ENCODE data around the gene PANX3. TPM values are rescaled to one million over a fixed set of nuclear protein-coding genes. Genes with fewer than 3 reads are reported as not detected.
A peak's percentile ranks its signal among the peaks of the same experiment; 100 is the strongest.

The PANX3 gene
- total and polyA plus RNA-seq, 9 of the 15 experiments (the other 6 are each of a cell fraction or from before 2014, with no cell fraction given) = 0.09 to 0.69 (median 0.39) TPM

DNA sequence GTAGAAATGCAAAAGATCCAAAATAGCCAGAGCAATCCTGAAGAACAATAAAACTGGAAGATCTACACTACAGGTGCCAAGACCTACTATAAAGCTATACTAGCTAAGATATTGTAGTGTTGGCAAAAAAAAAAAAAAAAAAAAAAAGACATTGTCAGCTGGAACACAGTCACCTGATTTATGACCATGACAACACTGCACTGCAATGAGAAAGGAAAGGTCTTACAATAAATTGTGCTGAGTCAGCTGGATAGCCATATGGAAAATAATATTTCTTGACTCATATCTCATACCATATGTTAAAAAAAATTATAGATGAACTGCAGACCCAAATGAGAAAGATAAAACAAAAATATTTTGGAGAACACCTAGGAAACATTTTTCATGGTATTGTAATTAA lies 3.1 kb upstream of the PANX3 start (continued):
- TF ChIP-seq, protein P1, sequence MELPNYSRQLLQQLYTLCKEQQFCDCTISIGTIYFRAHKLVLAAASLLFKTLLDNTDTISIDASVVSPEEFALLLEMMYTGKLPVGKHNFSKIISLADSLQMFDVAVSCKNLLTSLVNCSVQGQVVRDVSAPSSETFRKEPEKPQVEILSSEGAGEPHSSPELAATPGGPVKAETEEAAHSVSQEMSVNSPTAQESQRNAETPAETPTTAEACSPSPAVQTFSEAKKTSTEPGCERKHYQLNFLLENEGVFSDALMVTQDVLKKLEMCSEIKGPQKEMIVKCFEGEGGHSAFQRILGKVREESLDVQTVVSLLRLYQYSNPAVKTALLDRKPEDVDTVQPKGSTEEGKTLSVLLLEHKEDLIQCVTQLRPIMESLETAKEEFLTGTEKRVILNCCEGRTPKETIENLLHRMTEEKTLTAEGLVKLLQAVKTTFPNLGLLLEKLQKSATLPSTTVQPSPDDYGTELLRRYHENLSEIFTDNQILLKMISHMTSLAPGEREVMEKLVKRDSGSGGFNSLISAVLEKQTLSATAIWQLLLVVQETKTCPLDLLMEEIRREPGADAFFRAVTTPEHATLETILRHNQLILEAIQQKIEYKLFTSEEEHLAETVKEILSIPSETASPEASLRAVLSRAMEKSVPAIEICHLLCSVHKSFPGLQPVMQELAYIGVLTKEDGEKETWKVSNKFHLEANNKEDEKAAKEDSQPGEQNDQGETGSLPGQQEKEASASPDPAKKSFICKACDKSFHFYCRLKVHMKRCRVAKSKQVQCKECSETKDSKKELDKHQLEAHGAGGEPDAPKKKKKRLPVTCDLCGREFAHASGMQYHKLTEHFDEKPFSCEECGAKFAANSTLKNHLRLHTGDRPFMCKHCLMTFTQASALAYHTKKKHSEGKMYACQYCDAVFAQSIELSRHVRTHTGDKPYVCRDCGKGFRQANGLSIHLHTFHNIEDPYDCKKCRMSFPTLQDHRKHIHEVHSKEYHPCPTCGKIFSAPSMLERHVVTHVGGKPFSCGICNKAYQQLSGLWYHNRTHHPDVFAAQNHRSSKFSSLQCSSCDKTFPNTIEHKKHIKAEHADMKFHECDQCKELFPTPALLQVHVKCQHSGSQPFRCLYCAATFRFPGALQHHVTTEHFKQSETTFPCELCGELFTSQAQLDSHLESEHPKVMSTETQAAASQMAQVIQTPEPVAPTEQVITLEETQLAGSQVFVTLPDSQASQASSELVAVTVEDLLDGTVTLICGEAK (IDR thresholded peaks at IDR 0.05) = 0 out of 2 replicates have a peak, but pooled peaks have one; percentile 37
- TF ChIP-seq, protein P1 (CRISPR knock-in tag; IDR thresholded peaks at IDR 0.05) = no peak
- TF ChIP-seq BMI1 (IDR thresholded peaks at IDR 0.05; ENCODE audit: low read length) (no peak), MAFK (IDR thresholded peaks at IDR 0.05; ENCODE audit: low read length) (peak; percentile 100), MAFF (IDR thresholded peaks at IDR 0.05; ENCODE audit: low read length) (peak; percentile 100), TEAD4 (IDR thresholded peaks at IDR 0.05; ENCODE audit: low read length) (peak; percentile 55), TEAD4 (CRISPR knock-in tag; IDR thresholded peaks at IDR 0.05; ENCODE audit: borderline replicate concordance) (no peak), TRIM28 (IDR thresholded peaks at IDR 0.05) (0 out of 2 replicates have a peak, but pooled peaks have one; percentile 26), GTF2E2 (tag; IDR thresholded peaks at IDR 0.05) (0 out of 2 replicates have a peak, but pooled peaks have one; percentile 7), FOXJ2 (tag; IDR thresholded peaks at IDR 0.05) (peak; percentile 72), TRIM24 (IDR thresholded peaks at IDR 0.05) (peak; percentile 61 to 77; a peak in 2 of 4 replicates), ZNF445 (CRISPR knock-in tag; IDR thresholded peaks at IDR 0.05; ENCODE audit: low read depth) (no peak), NBN (IDR thresholded peaks at IDR 0.05; ENCODE audit: low read depth) (peak; percentile 45; the same call in 1 of the 2 replicates), EP300 (IDR thresholded peaks at IDR 0.05; ENCODE audit: low read length) (peak; percentile 60), ZNF140 (CRISPR knock-in tag; IDR thresholded peaks at IDR 0.05) (no peak), NFE2L1 (tag; IDR thresholded peaks at IDR 0.05; ENCODE audit: borderline replicate concordance, low read depth) (peak; percentile 65; the same call in 1 of the 2 replicates)
- TF ChIP-seq, protein P2, sequence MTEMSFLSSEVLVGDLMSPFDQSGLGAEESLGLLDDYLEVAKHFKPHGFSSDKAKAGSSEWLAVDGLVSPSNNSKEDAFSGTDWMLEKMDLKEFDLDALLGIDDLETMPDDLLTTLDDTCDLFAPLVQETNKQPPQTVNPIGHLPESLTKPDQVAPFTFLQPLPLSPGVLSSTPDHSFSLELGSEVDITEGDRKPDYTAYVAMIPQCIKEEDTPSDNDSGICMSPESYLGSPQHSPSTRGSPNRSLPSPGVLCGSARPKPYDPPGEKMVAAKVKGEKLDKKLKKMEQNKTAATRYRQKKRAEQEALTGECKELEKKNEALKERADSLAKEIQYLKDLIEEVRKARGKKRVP (CRISPR knock-in tag; IDR thresholded peaks at IDR 0.05) = no peak
- TF ChIP-seq, protein P3, sequence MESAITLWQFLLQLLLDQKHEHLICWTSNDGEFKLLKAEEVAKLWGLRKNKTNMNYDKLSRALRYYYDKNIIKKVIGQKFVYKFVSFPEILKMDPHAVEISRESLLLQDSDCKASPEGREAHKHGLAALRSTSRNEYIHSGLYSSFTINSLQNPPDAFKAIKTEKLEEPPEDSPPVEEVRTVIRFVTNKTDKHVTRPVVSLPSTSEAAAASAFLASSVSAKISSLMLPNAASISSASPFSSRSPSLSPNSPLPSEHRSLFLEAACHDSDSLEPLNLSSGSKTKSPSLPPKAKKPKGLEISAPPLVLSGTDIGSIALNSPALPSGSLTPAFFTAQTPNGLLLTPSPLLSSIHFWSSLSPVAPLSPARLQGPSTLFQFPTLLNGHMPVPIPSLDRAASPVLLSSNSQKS (CRISPR knock-in tag; IDR thresholded peaks at IDR 0.05) = no peak

Measured in K562 (cell line).